Measurements from ENCODE around the gene UNC13A. TPM values are rescaled to one million over a fixed set of nuclear protein-coding genes. Genes with fewer than 3 reads are reported as not detected.

The UNC13A gene
- total and polyA plus RNA-seq, 2 donors (not counting 3 experiments of a cell fraction or from before 2014, with no cell fraction given) = 0.04 to 0.09 TPM

GRCh38 chr19:17658240-17658639 is 29.9 kb downstream of the UNC13A start:
- no peak overlapping the region for H3K4me3 ChIP-seq (replicated peaks in 1 of 3; ENCODE audit: insufficient read depth in 1 of 3, low read depth in 1 of 3, low read length in 3 of 3)
- H3K36me3 ChIP-seq (ENCODE audit: control insufficient read depth in 2 of 2, extremely low read depth in 1 of 2, insufficient read depth in 2 of 2, low read length in 2 of 2) = no peaks in the 10 kb centered on the region
- H3K9me1 ChIP-seq (replicated peaks; ENCODE audit: control insufficient read depth, extremely low read depth, insufficient read depth, low read length) = no peaks in the 10 kb centered on the region
- TF ChIP-seq MYC (IDR thresholded peaks at IDR 0.05; ENCODE audit: low read depth, low read length) = no peak
- TF ChIP-seq FOS (IDR thresholded peaks at IDR 0.05; ENCODE audit: borderline replicate concordance, insufficient read depth, low read length) = no peak
- no peak for TF ChIP-seq MAX (IDR thresholded peaks at IDR 0.05; ENCODE audit: insufficient read depth, insufficient read length)
- no peak for TF ChIP-seq CTCF (IDR thresholded peaks at IDR 0.05; ENCODE audit: extremely low read depth in 1 of 2, insufficient read depth in 1 of 2, low read depth in 1 of 2, low read length in 2 of 2)
- TF ChIP-seq POLR2A (IDR thresholded peaks at IDR 0.05; ENCODE audit: low read depth, low read length) = no peak
- TF ChIP-seq JUN (IDR thresholded peaks at IDR 0.05; ENCODE audit: borderline replicate concordance, insufficient read depth, insufficient read length, low read depth) = no peak
- TF ChIP-seq POLR2AphosphoS5 (IDR thresholded peaks at IDR 0.05; ENCODE audit: insufficient read depth, low read depth, low read length) = no peak
- TF ChIP-seq GATA2 (IDR thresholded peaks at IDR 0.05; ENCODE audit: insufficient read depth, insufficient read length, low read depth, low read length) = no peak
- no peak for TF ChIP-seq EZH2 (IDR thresholded peaks at IDR 0.05; ENCODE audit: borderline replicate concordance, low read depth, low read length, severe bottlenecking)
- no peaks in the 10 kb centered on the region for H4K20me1 ChIP-seq (replicated peaks; ENCODE audit: control insufficient read depth, extremely low read depth, insufficient read depth, low read length)
- intact Hi-C loops (cut with micrococcal nuclease) = no loop called here
- no peak overlapping the region for H3K27ac ChIP-seq (ENCODE audit: insufficient read depth, low read depth, low read length)
- ChIA-PET CTCF (no interaction called here), POLR2A (interaction anchor here (0.7 kb wide), 1 partner anchor 15 kb away, joined by 3 read pairs; no protein-coding TSS in a partner anchor)
- H3K4me1 ChIP-seq (ENCODE audit: control insufficient read depth, extremely low read depth, insufficient read depth, low read length) = no peaks in the 10 kb centered on the region
- H3K9ac ChIP-seq (replicated peaks; ENCODE audit: extremely low read depth, insufficient read depth, low read length) = no peak overlapping the region
- H3K9me3 ChIP-seq (replicated peaks; ENCODE audit: control insufficient read depth, insufficient read depth, low read length) = no peaks in the 10 kb centered on the region
- no peak for FAIRE-seq
- no peak overlapping the region for H2AFZ ChIP-seq (ENCODE audit: low read depth, low read length)
- H3K79me2 ChIP-seq (ENCODE audit: control insufficient read depth, insufficient read depth, low read length) = no peaks in the 10 kb centered on the region
- BruUV-seq (replicated peaks) = no TSS peak
- dilution Hi-C loops (cut with MboI; ENCODE audit: extremely low pct_ligation_motif_present, low sequenced_read_pairs) = no loop called here
- H3K4me2 ChIP-seq (ENCODE audit: insufficient read depth, low read length) = no peak overlapping the region
- H3K27me3 ChIP-seq (ENCODE audit: control insufficient read depth in 2 of 2, insufficient read depth in 2 of 2, low read length in 2 of 2) = no peaks in the 10 kb centered on the region
- no peak for DNase-seq (ENCODE audit: low read depth, low spot score)

All from endothelial cell of umbilical vein (primary cell).